ENCODE results near the gene NBL1.

NBL1 gene

GRCh38 chr1:19703280-19703679 lies 59.2 kb downstream of the NBL1 start:
- no peak for DNase-seq (ENCODE audit: low spot score)

GRCh38 chr1:19704247-19705113 lies 60.4 kb downstream of the NBL1 start:
- DNase-seq (ENCODE audit: low spot score), result peak; percentile 37

DNA sequence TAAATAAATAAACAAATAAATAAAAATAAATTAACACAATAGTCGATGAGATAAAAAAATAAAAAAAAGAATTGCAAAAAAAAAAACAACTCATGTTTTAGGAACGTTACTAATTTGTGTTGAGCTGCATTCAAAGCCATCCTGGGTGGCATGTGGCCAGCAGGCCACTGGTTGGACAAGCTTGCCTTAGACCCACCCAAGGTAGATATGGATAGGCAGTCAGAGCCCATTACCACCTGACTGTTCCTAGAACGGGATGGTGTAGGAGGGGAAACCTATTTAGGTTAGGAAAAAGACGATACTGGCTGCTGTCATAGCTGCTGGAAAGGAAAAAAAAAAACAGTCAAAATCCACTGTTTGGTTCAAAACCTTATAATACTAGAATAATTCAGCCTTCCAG lies 61.4 kb downstream of the NBL1 start:
- DNase-seq (ENCODE audit: low spot score), result no peak

DNA sequence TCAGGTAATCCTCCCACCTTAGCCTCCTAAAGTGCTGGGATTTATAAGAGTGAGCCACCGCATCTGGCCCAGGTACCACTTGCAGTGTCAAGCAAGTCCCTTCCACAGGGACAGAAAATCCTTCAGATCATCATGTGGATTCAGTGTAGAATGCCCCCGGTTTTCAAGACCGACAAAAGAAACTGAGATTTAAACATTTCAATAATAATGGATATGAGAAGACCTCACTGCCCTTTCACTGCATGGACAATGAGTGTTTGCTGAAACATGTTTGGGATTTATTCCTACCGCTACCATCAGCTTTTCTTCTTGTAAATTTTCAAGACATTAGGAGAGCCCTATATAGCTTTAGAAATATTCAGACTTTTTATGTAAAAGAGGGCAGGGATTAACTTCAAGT lies 62.0 kb downstream of the NBL1 start:
- DNase-seq (ENCODE audit: low spot score), result no peak
